IgD-negative memory B cell (primary cell): Measurements from ENCODE around the gene SNTG2. TPM values are rescaled to one million over a fixed set of nuclear protein-coding genes. Genes with fewer than 3 reads are reported as not detected.

Experiments
- H3K27ac Mint-ChIP-seq, 3 donors: one replicate each; pipeline ENCODE4 v1.8.0; 2020 to 2022; ENCODE audit warnings: mild to moderate bottlenecking in 3 of 3, mixed read lengths in 3 of 3, moderate library complexity in 1 of 3
- H3K27me3 Mint-ChIP-seq: one replicate; pipeline ENCODE4 v1.8.0; 2021; ENCODE audit warnings: mixed read lengths
- H3K36me3 Mint-ChIP-seq: one replicate; pipeline ENCODE4 v1.8.0; 2020; ENCODE audit warnings: mild to moderate bottlenecking, mixed read lengths
- H3K4me1 Mint-ChIP-seq, 3 donors: one replicate each; pipeline ENCODE4 v1.8.0; 2020 to 2022; ENCODE audit warnings: mixed read lengths in 3 of 3, mild to moderate bottlenecking in 1 of 3
- H3K4me3 Mint-ChIP-seq, 4 donors: one replicate each; pipeline ENCODE4 v1.8.0; 2020 to 2022; ENCODE audit warnings: mild to moderate bottlenecking in 4 of 4, mixed read lengths in 4 of 4, moderate library complexity in 3 of 4
- H3K9me3 Mint-ChIP-seq, 3 donors: one replicate each; pipeline ENCODE4 v1.8.0; 2020 to 2021; ENCODE audit warnings: mixed read lengths in 3 of 3, mild to moderate bottlenecking in 1 of 3
- polyA plus RNA-seq: library from polyadenylated mRNA; unstranded; fragments of 300-500 nt; fragmentation: Illumina TruSeq; gene quantifications from one replicate; pipeline ENCODE4 v1.2.3, GENCODE V29; 2021

Gene SNTG2
- polyA plus RNA-seq, 1 donor from 2014 or later = not detected

- no peak overlapping the region for H3K4me3 Mint-ChIP-seq
These were observed 350.4 kb downstream of the SNTG2 start for GRCh38 chr2:1301056-1301455.

DNA sequence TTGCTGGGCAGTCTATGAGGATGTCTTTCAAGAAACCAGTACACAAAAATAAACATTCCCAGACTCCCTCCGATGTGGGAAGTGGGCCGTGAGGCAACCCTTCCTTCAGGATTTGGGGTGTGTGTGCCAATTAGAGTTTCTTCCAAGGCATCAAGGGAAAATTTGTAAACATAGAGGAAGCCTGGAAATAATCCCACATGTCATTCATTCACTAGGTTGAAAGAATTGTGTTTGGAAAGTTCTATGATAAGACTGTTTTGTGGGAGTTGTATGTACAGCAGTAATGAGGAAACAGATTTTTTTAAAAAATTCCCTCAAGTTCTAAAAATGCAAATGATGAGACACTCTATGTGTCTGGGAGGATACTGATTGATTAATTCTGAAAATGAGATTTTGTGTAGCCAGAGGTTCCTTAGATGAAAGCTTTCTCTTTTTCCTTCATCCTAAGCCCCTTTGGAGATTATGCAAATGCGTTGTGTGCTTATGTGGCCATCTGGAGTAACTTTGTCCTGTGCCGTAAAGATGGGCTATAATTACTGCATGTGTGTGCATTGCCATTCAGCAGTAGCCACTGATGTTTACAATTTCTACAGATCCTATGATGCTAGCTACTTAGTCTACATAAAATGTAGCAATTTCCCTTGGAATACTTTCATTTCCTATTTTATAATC, 354.8 kb downstream of the SNTG2 start:
- peaks cover 0 to 4% (median 2%) of the 10 kb centered on the region in 3 donors for H3K9me3 Mint-ChIP-seq
- peaks cover under 1% of the 10 kb centered on the region for H3K27me3 Mint-ChIP-seq
- no peak overlapping the region for H3K4me3 Mint-ChIP-seq
- H3K36me3 Mint-ChIP-seq = no peaks in the 10 kb centered on the region
- H3K4me1 Mint-ChIP-seq = peaks cover 2 to 5% (median 2%) of the 10 kb centered on the region in 3 donors
- H3K27ac Mint-ChIP-seq = no peak overlapping the region

More at GRCh38 chr2:1301056-1301455, 350.4 kb downstream of the SNTG2 start:
- H3K27me3 Mint-ChIP-seq = peaks cover 2% of the 10 kb centered on the region
- peaks cover 2 to 5% (median 2%) of the 10 kb centered on the region in 3 donors for H3K4me1 Mint-ChIP-seq
- H3K27ac Mint-ChIP-seq = no peak overlapping the region
- no peaks in the 10 kb centered on the region for H3K36me3 Mint-ChIP-seq
- peaks cover 0 to 4% (median 0%) of the 10 kb centered on the region in 3 donors for H3K9me3 Mint-ChIP-seq

DNA sequence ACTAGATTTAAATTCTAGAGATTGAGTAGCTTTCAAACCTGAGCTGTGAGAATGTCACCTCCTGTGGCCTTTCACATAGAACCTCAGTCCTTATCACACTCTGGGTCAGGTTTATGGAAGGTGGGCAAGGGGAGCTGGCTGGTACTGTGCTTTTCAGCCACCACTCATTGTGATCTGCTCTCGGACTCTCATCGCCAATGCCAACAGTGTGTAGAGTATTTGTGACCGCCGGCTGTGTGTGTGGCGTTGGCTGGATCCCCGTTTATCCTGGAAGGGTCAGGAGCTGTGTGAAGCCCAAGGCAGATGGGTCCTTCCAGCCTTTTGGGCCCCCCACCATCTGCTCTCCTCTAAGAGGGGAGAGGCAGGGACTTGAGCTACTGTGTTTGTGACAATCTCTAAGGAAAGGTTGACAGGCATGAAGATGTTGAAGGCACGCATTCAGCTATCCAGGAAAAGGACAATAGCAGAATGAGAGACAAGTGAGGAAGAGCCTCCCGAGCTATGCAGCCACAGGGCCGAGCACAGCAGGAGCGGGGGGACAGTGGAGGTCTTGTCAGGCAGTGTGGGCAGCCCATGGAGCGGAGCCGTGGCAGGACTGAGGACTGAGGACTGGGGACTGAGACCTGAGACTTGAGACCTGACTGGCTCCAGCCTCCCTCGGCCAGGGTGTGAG, 355.5 kb downstream of the SNTG2 start:
- Mint-ChIP-seq H3K4me3 (no peak overlapping the region), H3K27me3 (no peaks in the 10 kb centered on the region), H3K27ac (no peak overlapping the region), H3K4me1 (peaks cover 2 to 5% (median 2%) of the 10 kb centered on the region in 3 donors), H3K9me3 (peaks cover 0 to 4% (median 2%) of the 10 kb centered on the region in 3 donors), H3K36me3 (no peaks in the 10 kb centered on the region)

- Mint-ChIP-seq H3K27me3 (no peaks in the 10 kb centered on the region), H3K27ac (no peak overlapping the region), H3K9me3 (peaks cover 0 to 4% (median 2%) of the 10 kb centered on the region in 3 donors), H3K36me3 (no peaks in the 10 kb centered on the region), H3K4me1 (peaks cover 2 to 5% (median 2%) of the 10 kb centered on the region in 3 donors), H3K4me3 (no peak overlapping the region)
These were observed 356.3 kb downstream of the SNTG2 start for GRCh38 chr2:1306687-1307516.

DNA sequence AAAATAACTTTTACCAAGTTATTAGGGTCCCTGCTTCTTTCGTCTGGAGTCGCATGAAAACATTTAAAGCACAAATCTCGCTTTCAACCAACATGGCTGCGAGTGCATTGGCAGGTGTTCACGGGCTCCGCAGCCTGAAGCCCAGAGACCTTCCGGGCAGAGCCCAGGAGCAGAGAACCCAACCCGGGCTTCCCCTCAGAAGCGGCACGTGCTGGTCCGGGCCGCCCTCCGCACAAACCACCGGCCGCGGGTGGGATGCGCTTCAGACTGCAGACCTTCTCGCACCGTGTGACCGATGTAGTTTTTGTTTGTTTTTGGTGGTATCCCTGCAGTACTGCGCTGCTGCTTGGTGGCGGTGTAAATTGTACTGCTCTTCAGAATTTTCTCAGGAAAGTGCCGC, 357.0 kb downstream of the SNTG2 start:
- Mint-ChIP-seq H3K9me3 (peaks cover 0 to 5% (median 2%) of the 10 kb centered on the region in 3 donors), H3K36me3 (no peaks in the 10 kb centered on the region), H3K27ac (no peak overlapping the region), H3K27me3 (peaks cover 1% of the 10 kb centered on the region), H3K4me1 (peaks cover 2% of the 10 kb centered on the region in 3 donors), H3K4me3 (no peak overlapping the region)

- no peak overlapping the region for H3K27ac Mint-ChIP-seq
- peaks cover 3% of the 10 kb centered on the region for H3K27me3 Mint-ChIP-seq
- no peak overlapping the region for H3K4me3 Mint-ChIP-seq
- H3K9me3 Mint-ChIP-seq = peaks cover 0 to 3% (median 2%) of the 10 kb centered on the region in 3 donors
- H3K4me1 Mint-ChIP-seq = peaks cover 0 to 2% (median 0%) of the 10 kb centered on the region in 3 donors
- no peaks in the 10 kb centered on the region for H3K36me3 Mint-ChIP-seq
These were observed 358.0 kb downstream of the SNTG2 start for GRCh38 chr2:1308678-1309077.

- peaks cover 3% of the 10 kb centered on the region for H3K27me3 Mint-ChIP-seq
- H3K36me3 Mint-ChIP-seq = no peaks in the 10 kb centered on the region
- peaks cover 0 to 3% (median 2%) of the 10 kb centered on the region in 3 donors for H3K9me3 Mint-ChIP-seq
- no peak overlapping the region for H3K27ac Mint-ChIP-seq
- H3K4me1 Mint-ChIP-seq = peaks cover 0 to 2% (median 0%) of the 10 kb centered on the region in 3 donors
- no peak overlapping the region for H3K4me3 Mint-ChIP-seq
These were observed 358.9 kb downstream of the SNTG2 start for GRCh38 chr2:1309507-1309906.

DNA sequence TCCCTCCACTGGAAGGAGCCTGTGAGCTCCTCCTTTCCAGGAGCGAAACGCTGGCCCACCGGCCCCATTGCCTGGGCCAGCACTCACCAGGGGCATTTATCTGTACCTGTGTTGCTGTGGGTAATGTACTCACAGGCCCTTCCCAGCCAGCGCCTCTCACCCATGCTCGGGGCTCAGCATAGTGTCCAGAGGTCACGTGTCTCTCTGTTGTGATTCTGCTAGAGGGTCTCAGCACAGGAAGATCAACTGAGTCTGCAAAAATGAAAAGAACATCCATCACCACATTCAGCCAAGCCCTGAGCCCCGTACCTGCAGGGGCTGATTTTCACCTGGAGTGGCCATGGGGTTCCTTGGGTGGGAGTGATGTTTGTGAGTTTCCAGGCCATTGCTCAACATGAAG, 359.6 kb downstream of the SNTG2 start:
- Mint-ChIP-seq H3K36me3 (no peaks in the 10 kb centered on the region), H3K27ac (no peak overlapping the region), H3K4me3 (no peak overlapping the region)

GRCh38 chr2:1310866-1311265, 360.2 kb downstream of the SNTG2 start:
- no peaks in the 10 kb centered on the region for H3K36me3 Mint-ChIP-seq
- peaks cover 0 to 3% (median 2%) of the 10 kb centered on the region in 3 donors for H3K9me3 Mint-ChIP-seq
- H3K27me3 Mint-ChIP-seq = peaks cover 3% of the 10 kb centered on the region
- H3K4me1 Mint-ChIP-seq = no peaks in the 10 kb centered on the region
- H3K4me3 Mint-ChIP-seq = no peak overlapping the region
- H3K27ac Mint-ChIP-seq = no peak overlapping the region

More for the DNA sequence above, 359.6 kb downstream of the SNTG2 start:
- Mint-ChIP-seq H3K9me3 (peaks cover 0 to 3% (median 2%) of the 10 kb centered on the region in 3 donors), H3K4me1 (no peaks in the 10 kb centered on the region), H3K27me3 (peaks cover 3% of the 10 kb centered on the region)

DNA sequence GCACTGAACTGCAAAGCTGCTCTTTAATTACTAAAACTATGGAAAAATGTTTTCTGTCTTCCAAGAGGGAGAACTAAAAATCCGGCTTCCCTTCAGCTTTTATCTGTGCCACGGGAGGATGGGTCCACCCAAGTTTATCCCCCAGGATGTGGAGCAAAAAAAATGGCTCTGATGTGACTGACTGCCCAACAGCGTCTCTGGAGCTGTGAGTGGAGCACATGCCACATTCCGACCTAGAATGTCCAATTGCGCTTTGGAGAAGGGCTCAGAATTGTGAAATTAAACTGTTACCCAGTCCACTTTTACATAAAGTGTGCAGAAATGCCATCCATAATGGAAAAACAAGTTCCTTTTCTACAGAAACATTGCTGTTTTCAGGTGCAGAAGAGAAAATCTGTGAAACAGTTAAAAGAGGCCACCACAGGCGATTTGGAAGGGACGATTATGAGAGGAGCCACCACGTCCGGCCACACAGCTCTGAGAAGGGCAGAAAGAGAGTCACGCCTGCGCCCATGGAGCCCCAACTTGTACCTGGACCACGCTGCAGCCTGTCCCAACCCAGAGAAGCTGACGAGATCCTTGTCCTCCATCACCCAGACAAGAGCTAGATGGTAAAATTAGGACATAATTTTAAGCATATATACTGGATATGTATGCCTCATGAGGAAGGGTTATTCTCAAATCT, 362.7 kb downstream of the SNTG2 start:
- Mint-ChIP-seq H3K36me3 (no peaks in the 10 kb centered on the region), H3K4me3 (no peak overlapping the region), H3K4me1 (no peaks in the 10 kb centered on the region), H3K27me3 (peaks cover 3% of the 10 kb centered on the region), H3K27ac (no peak overlapping the region), H3K9me3 (peaks cover 0 to 3% (median 0%) of the 10 kb centered on the region in 3 donors)

DNA sequence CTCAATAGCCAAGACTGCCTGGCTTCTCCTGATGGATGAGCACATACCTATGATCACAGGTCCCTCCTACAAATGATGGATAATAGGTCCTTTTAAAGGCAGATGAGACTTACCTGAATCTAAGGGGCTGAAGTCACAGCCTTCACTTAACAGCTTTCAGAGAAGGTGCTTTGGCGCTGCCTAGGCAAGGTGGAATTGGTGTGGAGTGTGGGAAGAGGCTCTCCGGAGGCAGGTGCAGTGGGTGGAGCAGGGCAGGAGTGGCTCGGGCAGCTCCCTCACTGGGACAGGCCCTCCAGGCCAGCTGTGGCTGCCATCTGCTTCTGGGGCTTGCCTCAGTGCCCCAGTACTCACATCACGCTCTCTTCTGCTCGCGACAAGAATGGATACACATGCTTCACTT, 363.6 kb downstream of the SNTG2 start:
- H3K9me3 Mint-ChIP-seq = peaks cover 0 to 3% (median 0%) of the 10 kb centered on the region in 3 donors
- peaks cover 3% of the 10 kb centered on the region for H3K27me3 Mint-ChIP-seq
- no peaks in the 10 kb centered on the region for H3K36me3 Mint-ChIP-seq
- no peak overlapping the region for H3K4me3 Mint-ChIP-seq
- no peak overlapping the region for H3K27ac Mint-ChIP-seq
- H3K4me1 Mint-ChIP-seq = no peaks in the 10 kb centered on the region

- Mint-ChIP-seq H3K36me3 (no peaks in the 10 kb centered on the region), H3K4me1 (no peaks in the 10 kb centered on the region), H3K4me3 (no peak overlapping the region), H3K27ac (no peak overlapping the region), H3K9me3 (no peaks in the 10 kb centered on the region), H3K27me3 (no peaks in the 10 kb centered on the region)
These were observed 367.8 kb downstream of the SNTG2 start for GRCh38 chr2:1318366-1319009.

- Mint-ChIP-seq H3K4me1 (no peaks in the 10 kb centered on the region), H3K9me3 (no peaks in the 10 kb centered on the region), H3K36me3 (no peaks in the 10 kb centered on the region), H3K27me3 (no peaks in the 10 kb centered on the region), H3K4me3 (no peak overlapping the region), H3K27ac (no peak overlapping the region)
These were observed 368.7 kb downstream of the SNTG2 start for GRCh38 chr2:1319393-1319792.

DNA sequence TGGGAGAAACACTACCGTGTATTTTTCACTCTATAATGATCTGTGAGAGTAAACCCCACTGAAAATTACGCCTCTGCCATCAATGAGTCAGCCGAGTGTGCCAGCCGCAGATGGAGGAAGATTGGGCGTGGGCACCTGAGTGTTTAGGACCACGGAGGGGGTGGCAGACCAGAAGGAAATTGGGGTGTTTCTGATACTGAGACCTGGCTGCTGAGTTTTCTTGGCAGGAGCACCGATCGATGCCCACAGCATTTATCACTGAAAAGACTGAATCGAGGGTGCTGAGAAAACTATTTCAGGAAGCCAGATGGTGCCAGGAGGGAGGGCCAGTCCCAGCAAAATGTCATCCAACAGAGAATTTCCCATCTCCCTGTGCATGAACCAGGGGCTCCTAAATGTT, 370.7 kb downstream of the SNTG2 start:
- H3K36me3 Mint-ChIP-seq = no peaks in the 10 kb centered on the region
- H3K9me3 Mint-ChIP-seq = no peaks in the 10 kb centered on the region
- H3K27me3 Mint-ChIP-seq = no peaks in the 10 kb centered on the region
- H3K4me1 Mint-ChIP-seq = no peaks in the 10 kb centered on the region
- no peak overlapping the region for H3K4me3 Mint-ChIP-seq
- no peak overlapping the region for H3K27ac Mint-ChIP-seq
